ENCODE data around the gene POU6F2. TPM values are rescaled to one million over a fixed set of nuclear protein-coding genes. Genes with fewer than 3 reads are reported as not detected.

The POU6F2 gene
- total RNA-seq, 1 experiment from 2014 or later: 0.27 TPM

- Histone ChIP-seq H3K79me2 (ENCODE audit: insufficient read depth, low read length) (no peaks in the 10 kb centered on the region), H3K27ac (ENCODE audit: low read depth, low read length) (no peak overlapping the region), H3K4me1 (ENCODE audit: control insufficient read depth in 1 of 2, insufficient read depth in 2 of 2, low read length in 2 of 2) (no peaks in the 10 kb centered on the region), H3K36me3 (ENCODE audit: control insufficient read depth in 1 of 2, insufficient read depth in 2 of 2, low read length in 2 of 2) (no peaks in the 10 kb centered on the region), H4K20me1 (ENCODE audit: insufficient read depth) (no peaks in the 10 kb centered on the region), H3K9me3 (ENCODE audit: control insufficient read depth in 1 of 2, insufficient read depth in 1 of 2, low read depth in 1 of 2, low read length in 2 of 2) (no peaks in the 10 kb centered on the region), H3K4me3 (replicated peaks in 1 of 2; ENCODE audit: low read depth in 1 of 2, low read length in 2 of 2) (no peak overlapping the region), H3K9ac (ENCODE audit: low read length) (no peak overlapping the region), H3K27me3 (ENCODE audit: insufficient read depth, low read length) (no peaks in the 10 kb centered on the region; the same call in none of the 2 replicates), H3K4me2 (ENCODE audit: low read length) (no peak overlapping the region), H3K9me2 (ENCODE audit: insufficient read depth) (no peaks in the 10 kb centered on the region), H2AFZ (ENCODE audit: low read depth, low read length, poor library complexity, severe bottlenecking) (no peak overlapping the region)
- ChIA-PET RAD21 (ENCODE audit: low non-redundant PET in 1 of 2, low total read pairs in 2 of 2, uncharacterized antibody in 2 of 2, unreplicated experiment in 2 of 2) (no interaction called here), POLR2A (no interaction called here), CTCF (no interaction called here)
- TF ChIP-seq RAD21 (IDR thresholded peaks at IDR 0.05; ENCODE audit: low read depth) (no peak), EZH2phosphoT487 (IDR thresholded peaks at IDR 0.05; ENCODE audit: borderline replicate concordance) (no peak), SIN3A (IDR thresholded peaks at IDR 0.05; ENCODE audit: low read depth) (no peak), POLR2AphosphoS5 (IDR thresholded peaks at IDR 0.05; ENCODE audit: low read depth, low read length) (no peak), SP1 (IDR thresholded peaks at IDR 0.05; ENCODE audit: low read depth) (no peak), TCF7L2 (IDR thresholded peaks at IDR 0.05; ENCODE audit: borderline replicate concordance, extremely low read depth, insufficient read depth, insufficient read length) (no peak), MAX (IDR thresholded peaks at IDR 0.05) (no peak), JUND (IDR thresholded peaks at IDR 0.05) (no peak), ZBTB33 (IDR thresholded peaks at IDR 0.05; ENCODE audit: extremely low read depth, insufficient replicate concordance, low read length) (no peak), FOSL1 (IDR thresholded peaks at IDR 0.05; ENCODE audit: low read depth) (no peak)
- TF ChIP-seq, protein P1, sequence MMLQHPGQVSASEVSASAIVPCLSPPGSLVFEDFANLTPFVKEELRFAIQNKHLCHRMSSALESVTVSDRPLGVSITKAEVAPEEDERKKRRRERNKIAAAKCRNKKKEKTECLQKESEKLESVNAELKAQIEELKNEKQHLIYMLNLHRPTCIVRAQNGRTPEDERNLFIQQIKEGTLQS (IDR thresholded peaks at IDR 0.05): no peak
- BruUV-seq (replicated peaks): no TSS peak
- intact Hi-C loops (cut with micrococcal nuclease): no loop called here
- DNase-seq (ENCODE audit: low read depth, low spot score): no peak
- no peak for ATAC-seq
These were observed 429.4 kb downstream of the POU6F2 start for GRCh38 chr7:39407137-39407536.
